22Rv1 (cell line): ENCODE data around the gene CFAP210.

Source experiments
- ZFX ChIP-seq: fragments of 450-650 bp; IDR thresholded peaks from 2 replicates; pipeline ENCODE4 v1.6.1; 2017; ENCODE audit warnings: antibody characterized with exemption, borderline replicate concordance
- TF ChIP-seq, protein P1 (sequence below): fragments of 450-650 bp; IDR thresholded peaks from 2 replicates; pipeline ENCODE4 v1.5.1; 2017; ENCODE audit warnings: mild to moderate bottlenecking

DNA sequence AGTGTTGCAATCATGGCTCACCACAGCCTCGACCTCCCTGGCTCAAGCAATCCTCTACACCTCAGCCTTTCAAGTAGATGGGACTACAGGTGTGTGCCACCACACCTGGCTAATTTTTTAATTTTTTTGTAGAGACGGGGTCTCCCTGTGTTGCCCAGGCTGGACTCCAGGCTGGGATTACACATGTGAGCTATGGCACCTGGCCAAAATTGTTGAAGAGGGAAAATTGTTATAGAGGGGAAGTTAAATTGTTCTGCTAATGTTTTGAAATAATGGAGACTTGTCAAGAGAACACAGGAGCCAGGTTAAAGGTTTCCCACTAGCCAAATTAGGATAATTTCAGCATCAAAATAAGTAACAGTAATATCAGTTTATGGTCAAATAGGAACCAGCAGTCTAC, 84.9 kb downstream of the CFAP210 start:
- TF ChIP-seq, protein P1, sequence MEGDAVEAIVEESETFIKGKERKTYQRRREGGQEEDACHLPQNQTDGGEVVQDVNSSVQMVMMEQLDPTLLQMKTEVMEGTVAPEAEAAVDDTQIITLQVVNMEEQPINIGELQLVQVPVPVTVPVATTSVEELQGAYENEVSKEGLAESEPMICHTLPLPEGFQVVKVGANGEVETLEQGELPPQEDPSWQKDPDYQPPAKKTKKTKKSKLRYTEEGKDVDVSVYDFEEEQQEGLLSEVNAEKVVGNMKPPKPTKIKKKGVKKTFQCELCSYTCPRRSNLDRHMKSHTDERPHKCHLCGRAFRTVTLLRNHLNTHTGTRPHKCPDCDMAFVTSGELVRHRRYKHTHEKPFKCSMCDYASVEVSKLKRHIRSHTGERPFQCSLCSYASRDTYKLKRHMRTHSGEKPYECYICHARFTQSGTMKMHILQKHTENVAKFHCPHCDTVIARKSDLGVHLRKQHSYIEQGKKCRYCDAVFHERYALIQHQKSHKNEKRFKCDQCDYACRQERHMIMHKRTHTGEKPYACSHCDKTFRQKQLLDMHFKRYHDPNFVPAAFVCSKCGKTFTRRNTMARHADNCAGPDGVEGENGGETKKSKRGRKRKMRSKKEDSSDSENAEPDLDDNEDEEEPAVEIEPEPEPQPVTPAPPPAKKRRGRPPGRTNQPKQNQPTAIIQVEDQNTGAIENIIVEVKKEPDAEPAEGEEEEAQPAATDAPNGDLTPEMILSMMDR = no peak
- TF ChIP-seq ZFX = no peak
